Activated T-cell treated with anti-CD3 and anti-CD28 coated beads, Interleukin-2, amount 50 U/mL, for 72 hours (primary cell): ENCODE results near the gene TUBGCP2. TPM values are rescaled to one million over a fixed set of nuclear protein-coding genes. Genes with fewer than 3 reads are reported as not detected.

Experiments used
- ATAC-seq, 2 donors: fragments of 150-1000 bp; cut with Tn5 transposase; replicated peaks in 1 of 2; 2 replicates each; pipeline ENCODE4 v1.10.0; 2021; ENCODE audit warnings: moderate library complexity in 2 of 2, mild to moderate bottlenecking in 1 of 2
- DNase-seq, 2 donors: peaks; one replicate each; pipeline ENCODE4 v3.0.0; 2021 to 2022; ENCODE audit warnings: mixed read lengths in 1 of 2
- H3K27ac Mint-ChIP-seq: one replicate; pipeline ENCODE4 v1.8.0; 2022; ENCODE audit warnings: mild to moderate bottlenecking, moderate library complexity, mixed read lengths
- H3K27me3 Mint-ChIP-seq: one replicate; pipeline ENCODE4 v1.8.0; 2022; ENCODE audit warnings: low read depth, mixed read lengths
- H3K36me3 Mint-ChIP-seq, 2 donors: one replicate each; pipeline ENCODE4 v1.8.0; 2022; ENCODE audit warnings: mixed read lengths in 2 of 2, mild to moderate bottlenecking in 1 of 2; ENCODE audit not compliant: insufficient read depth in 2 of 2
- H3K4me1 Mint-ChIP-seq: one replicate; pipeline ENCODE4 v1.8.0; 2022; ENCODE audit warnings: low read depth, mixed read lengths
- H3K4me3 Mint-ChIP-seq, 2 donors: one replicate each; pipeline ENCODE4 v1.8.0; 2022; ENCODE audit warnings: mild to moderate bottlenecking in 2 of 2, mixed read lengths in 2 of 2, moderate library complexity in 2 of 2
- H3K9me3 Mint-ChIP-seq, 2 donors: one replicate each; pipeline ENCODE4 v1.8.0; 2022; ENCODE audit warnings: mixed read lengths in 2 of 2
- total RNA-seq, 2 donors: library from RNA; stranded (reverse); gene quantifications; one replicate each; pipeline ENCODE4 v1.2.3, GENCODE V29; 2022

The TUBGCP2 gene
- total RNA-seq, 2 donors from 2014 or later = 50.9 to 51.2 TPM

DNA sequence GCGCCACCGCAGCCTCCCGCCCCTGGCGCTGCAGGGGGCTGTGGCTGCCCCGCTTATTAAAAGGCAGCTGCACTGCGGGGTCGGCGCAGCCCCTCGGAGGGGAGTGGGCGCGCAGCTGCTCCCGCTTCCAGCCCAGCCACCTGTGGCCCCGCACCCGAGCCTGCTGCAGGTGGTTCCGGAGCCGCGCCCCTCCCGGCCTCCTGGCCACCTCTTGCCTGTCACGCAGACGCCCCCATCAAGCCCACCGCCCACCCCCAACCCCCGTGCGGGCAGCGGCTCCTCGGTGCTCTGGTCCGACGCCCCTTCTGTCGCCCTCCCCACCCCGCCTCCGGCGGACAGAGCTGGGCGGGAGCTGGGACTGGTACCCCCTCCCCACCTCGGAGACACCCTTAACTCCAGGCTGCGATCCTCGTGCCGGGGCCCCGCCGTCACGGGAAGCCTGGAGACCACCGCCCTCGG lies 27.5 kb upstream of the TUBGCP2 start:
- ATAC-seq = peak in 1 of 2 donors; percentile 6
- no peak overlapping the region for H3K4me3 Mint-ChIP-seq
- no peaks in the 10 kb centered on the region for H3K9me3 Mint-ChIP-seq
- no peaks in the 10 kb centered on the region for H3K36me3 Mint-ChIP-seq
- DNase-seq = no peak
- no peak overlapping the region for H3K27ac Mint-ChIP-seq
- peaks cover 35% of the 10 kb centered on the region for H3K27me3 Mint-ChIP-seq
- H3K4me1 Mint-ChIP-seq = peaks cover 7% of the 10 kb centered on the region

DNA sequence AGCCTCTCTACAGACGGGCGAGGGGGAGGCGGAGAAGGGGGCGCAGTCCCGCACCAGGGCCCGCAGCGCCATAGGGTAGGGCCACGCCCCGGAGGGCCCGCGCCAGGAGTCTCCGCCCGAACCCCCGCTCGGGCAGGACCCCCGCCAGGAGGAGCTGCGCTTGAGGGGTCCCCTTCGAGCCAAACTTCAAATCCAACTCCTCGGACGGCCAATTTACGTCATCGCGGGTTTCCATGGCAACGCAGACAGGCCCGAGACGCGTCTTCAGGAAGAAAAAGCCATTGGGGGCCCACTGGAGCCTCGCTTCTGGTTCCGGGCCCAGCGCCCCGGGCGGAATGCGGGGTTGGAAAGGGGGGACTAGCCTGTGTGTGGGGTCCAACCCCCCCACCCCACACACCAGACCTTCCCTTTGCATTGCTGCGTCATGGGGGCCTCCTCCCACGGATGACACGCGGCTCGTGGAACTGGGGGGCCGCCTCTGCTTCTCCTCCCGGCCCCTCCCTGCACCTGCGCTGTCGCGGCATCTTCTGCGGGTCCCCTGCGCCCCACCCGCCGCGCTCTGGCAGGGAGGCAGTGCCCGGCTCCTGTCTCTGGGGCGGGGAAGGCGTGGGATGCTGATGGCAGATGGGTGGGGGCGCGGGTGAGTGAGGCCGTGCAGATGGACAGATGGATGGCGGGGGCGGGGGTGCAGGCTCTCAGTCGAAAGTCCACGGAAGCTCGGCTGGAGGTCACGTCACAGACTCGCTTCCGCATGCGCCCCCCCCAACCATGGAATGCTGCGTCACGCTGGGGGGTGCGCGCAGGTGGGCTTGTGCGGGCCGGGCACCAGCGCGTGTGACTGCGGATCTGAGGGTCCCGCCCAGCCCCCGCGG lies 26.8 kb upstream of the TUBGCP2 start:
- Mint-ChIP-seq H3K9me3 (no peaks in the 10 kb centered on the region), H3K4me3 (peak overlapping the region; percentile 17 to 67), H3K4me1 (peaks cover 7% of the 10 kb centered on the region), H3K27ac (no peak overlapping the region), H3K36me3 (no peaks in the 10 kb centered on the region), H3K27me3 (peaks cover 40% of the 10 kb centered on the region)
- DNase-seq (peak; percentile 67 to 71), ATAC-seq (peak; percentile 47 to 60)

DNA sequence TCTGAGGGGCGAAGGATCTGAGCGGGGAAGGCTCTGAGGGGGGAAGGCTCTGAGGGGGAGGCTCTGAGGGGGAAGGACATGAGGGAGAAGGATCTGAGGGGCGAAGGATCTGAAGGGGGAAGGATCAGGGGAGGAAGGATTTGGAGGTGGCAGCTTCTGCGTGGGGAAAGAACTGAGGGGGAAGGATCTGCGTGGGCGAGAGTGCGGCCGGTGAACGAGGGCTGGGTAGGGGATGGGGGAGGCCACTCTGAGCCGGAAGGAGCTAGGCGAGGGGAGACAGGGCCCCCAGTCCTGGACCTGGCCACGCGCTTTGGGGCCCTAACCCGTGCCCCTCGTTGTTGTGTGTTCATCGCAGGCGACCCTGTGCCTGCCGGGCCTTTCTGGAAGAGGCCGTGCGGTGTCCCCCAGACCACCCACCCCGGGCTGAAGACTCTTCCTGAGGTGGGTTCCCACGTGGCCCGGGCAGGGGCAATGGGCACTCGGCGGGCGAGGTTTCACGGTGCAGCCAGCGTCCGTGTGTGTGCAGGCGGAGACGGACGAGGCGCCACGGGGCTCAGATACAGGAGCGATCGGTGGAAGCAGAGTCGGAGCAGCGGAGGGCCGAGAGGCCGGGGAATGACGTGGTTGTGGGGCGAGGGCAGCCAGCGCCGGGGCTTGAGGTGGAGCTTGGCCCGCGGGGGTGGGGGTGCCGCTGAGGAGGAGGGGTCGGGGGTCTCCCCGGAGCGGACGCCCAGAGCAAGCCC lies 26.0 kb upstream of the TUBGCP2 start:
- Mint-ChIP-seq H3K9me3 (no peaks in the 10 kb centered on the region), H3K4me3 (peak overlapping the region; percentile 70 to 82)

DNA sequence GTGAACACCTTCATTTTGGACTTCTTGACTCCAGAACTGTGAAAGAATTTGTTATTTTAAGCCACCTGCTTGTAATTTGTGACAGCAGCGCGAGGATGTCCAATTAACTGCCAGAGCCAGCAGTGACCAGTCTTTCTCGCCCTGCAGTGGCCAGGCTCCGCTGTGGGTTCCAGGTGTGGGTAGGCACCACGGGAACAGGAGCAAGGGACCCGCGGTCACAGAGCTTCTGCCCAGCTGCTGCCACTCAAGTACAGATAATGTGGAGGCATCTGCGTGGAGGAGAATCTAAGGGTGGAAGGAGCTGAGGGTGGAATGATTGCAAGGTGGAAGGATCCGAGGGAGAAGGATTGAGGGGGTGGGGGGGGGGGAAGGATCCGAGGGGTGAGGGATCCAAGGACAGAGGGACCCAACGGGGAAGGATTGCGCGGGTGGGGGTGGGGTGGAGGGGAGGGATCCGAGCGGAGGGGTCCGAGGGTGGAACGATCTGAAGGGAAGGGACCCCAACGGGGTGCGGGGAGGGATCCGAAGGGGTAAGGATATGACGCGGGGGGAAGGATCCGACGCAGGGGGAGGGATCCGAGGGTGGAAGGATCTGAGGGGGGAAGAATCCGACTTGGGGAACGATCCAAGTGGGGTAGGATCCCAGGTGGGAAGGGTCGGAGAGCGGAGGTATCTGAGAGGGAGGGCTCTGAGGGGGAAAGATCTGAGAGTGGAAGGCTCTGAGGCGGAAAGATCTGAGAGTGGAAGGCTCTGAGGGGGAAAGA lies 24.4 kb upstream of the TUBGCP2 start:
- DNase-seq (no peak), ATAC-seq (no peak)
- H3K27ac Mint-ChIP-seq = no peak overlapping the region
- no peak overlapping the region for H3K4me3 Mint-ChIP-seq
- H3K36me3 Mint-ChIP-seq = no peaks in the 10 kb centered on the region
- peaks cover 54% of the 10 kb centered on the region for H3K27me3 Mint-ChIP-seq
- H3K4me1 Mint-ChIP-seq = peaks cover 11% of the 10 kb centered on the region
- no peaks in the 10 kb centered on the region for H3K9me3 Mint-ChIP-seq

More for the DNA sequence above, 26.0 kb upstream of the TUBGCP2 start:
- peak; percentile 49 to 53 for ATAC-seq
- Mint-ChIP-seq H3K4me1 (peaks cover 11% of the 10 kb centered on the region), H3K27ac (no peak overlapping the region), H3K27me3 (peaks cover 45% of the 10 kb centered on the region), H3K36me3 (no peaks in the 10 kb centered on the region)
- DNase-seq = peak; percentile 30 to 36

DNA sequence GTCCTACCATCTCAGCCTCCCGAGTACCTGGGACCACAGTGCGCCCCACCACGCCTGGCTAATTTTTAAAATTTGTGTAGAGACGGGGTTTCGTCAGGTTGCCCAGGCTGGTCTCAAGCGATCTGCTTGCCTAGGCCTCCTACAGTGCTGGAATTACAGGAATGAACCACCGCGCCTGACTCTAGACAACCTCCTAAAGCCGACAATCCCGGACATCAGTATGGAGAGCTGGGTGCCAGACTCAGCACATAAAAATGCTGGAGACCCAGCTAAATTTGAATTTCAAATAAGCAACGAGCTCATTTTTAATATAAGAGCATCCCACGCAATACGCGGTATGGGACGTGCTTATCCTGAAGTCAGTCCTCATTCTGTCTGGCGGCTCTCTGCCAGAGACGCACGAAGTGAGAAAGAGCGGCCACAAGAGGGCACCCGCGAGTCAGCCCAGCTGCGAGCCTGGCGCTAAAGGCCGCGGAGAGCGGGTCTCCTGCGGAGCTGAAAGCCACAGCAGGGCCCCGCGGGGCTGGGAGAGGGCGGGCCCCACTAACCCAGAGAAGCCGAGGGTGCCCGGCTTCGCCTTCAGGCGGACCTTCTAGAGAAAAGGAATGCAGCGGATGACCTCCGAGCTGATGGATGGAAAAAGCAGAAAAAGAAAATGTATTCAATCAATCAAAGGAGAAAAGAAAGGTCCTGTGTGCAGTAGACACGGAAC lies 21.0 kb upstream of the TUBGCP2 start:
- DNase-seq (peak; percentile 89 to 90), ATAC-seq (peak; percentile 89 to 90)
- Mint-ChIP-seq H3K4me1 (peaks cover 6% of the 10 kb centered on the region), H3K27ac (no peak overlapping the region), H3K27me3 (peaks cover 63% of the 10 kb centered on the region), H3K9me3 (no peaks in the 10 kb centered on the region), H3K4me3 (peak overlapping the region; percentile 85 to 94), H3K36me3 (no peaks in the 10 kb centered on the region)

DNA sequence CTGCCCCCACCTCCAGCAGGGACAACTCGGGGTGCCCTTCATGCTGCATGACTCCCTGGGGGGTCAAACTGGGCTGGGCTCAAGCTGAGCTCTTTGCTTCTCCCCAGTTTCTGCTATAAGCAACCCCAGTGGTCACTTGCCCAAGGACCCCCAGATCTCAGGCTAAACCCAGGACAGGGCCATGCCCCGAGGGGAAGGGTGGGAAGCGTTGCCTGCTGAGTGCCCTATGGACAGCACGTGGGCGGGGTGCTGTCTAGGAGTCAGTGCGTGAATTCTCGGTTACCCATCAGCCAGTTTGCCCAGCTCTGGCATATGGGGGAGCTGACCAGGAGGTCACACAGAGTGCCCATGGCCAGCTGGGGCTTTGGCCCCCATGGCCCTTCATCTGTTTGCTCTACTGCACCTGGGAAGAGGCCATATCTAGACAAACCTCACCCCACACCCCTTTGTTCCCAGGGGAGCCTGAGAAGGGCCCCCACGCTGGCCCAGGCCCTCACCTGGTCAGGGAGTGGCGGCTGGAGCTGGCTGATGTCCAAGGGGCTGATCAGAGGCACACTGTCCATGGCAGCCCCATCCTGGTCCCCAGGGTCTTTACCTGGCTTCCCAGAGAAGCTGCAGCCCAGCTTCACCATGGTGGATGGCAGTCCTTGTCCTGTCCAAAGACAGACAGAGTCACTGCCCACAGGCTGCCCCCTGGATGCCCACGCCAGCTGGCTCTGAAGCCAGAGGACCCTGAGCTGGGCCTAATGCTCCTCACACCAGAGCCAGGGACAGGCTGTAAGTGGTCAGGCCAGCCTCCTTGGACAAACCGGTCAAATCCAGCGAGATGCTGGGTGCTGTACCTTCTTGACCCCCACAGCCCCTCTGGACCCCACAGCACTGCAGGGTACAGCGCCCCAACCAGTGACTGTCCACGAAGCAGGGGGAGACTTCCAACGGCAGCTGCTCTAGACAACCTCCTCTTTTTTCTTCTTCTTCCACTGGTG lies 20.0 kb upstream of the TUBGCP2 start:
- ATAC-seq = no peak
- peaks cover 57% of the 10 kb centered on the region for H3K27me3 Mint-ChIP-seq
- H3K4me3 Mint-ChIP-seq = no peak overlapping the region
- no peaks in the 10 kb centered on the region for H3K9me3 Mint-ChIP-seq
- H3K27ac Mint-ChIP-seq = no peak overlapping the region
- peaks cover 5% of the 10 kb centered on the region for H3K4me1 Mint-ChIP-seq
- no peaks in the 10 kb centered on the region for H3K36me3 Mint-ChIP-seq
- DNase-seq = no peak

DNA sequence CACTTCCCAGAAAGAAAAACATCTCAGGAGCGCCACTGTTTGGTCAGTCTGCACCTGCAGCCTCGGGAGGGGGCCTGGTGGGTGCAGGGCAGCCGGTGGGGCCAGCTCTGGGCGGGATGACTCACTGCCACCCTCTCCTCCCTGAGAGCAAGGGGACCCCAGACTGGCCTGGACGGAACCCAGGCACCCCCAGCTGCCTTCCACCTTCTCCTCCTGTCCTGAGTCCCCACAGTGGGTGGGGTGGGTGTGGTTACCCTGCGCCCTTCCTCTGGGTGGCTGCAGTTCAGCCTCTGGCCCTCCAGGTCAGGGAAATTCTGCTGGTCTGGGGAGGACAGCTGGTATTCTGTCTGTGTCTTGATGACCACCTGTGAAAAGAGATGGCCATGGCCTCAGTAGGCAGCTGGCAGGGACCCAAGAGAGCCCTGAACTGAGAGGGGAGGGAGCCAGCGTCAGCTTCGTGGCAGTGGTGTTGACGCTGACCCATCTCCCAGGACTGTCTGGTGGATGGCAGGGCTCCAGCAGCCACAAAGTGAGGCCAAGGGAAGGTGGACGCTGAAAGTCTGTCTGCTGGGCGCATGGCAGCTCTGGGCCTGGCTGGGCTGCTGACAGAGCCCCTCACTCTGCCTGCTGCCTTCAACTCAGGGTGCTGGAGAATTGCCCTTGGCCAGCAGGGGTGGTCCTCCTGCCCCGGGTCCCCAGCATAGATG lies 19.1 kb upstream of the TUBGCP2 start:
- no peak for DNase-seq
- H3K4me1 Mint-ChIP-seq = peaks cover 5% of the 10 kb centered on the region
- no peaks in the 10 kb centered on the region for H3K9me3 Mint-ChIP-seq
- H3K27me3 Mint-ChIP-seq = peaks cover 48% of the 10 kb centered on the region
- H3K36me3 Mint-ChIP-seq = no peaks in the 10 kb centered on the region
- no peak overlapping the region for H3K4me3 Mint-ChIP-seq
- ATAC-seq = no peak
- no peak overlapping the region for H3K27ac Mint-ChIP-seq

DNA sequence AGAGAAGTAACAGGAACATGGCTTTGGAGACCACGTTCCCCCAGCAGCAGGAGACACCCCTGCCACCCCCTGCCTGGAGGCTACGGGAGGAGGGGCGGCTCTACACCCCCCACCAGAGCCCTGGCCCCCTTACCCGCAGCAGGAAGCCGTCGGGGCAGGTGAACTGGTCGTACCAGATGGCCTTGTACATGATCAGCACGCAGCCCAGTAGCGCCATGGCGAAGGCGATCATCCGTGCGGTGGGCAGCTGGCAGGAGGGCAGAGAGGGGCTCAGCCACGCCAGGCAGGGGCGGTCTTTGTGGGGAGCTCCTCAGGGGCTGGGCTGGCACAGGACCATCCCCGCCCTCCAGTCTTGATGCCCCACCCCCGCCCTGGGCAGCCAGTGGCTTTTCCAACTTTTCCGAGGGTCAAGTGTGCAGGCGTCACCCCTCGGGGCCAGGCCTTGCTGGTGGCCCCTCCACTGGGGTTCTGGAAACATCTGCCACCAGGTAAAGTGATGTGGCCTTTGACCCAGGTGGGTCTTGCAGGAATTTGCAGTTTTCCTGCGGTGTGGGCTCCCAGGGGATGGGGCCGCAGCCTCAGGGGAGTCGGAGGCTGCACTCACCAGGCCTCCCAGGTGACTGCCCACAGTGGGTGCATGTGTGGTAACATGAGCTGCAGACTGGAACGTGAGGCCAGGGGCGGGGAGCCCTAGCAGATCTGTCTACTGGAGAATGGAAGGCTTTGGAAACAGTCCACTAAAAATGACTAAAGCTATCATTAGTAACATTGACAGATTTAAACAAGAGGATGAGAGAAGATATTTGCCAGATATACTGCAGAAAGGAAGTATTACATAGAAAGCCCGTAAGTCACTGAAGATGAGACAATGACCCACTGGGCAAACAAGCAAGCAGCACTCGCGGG lies 18.3 kb upstream of the TUBGCP2 start:
- peaks cover 40% of the 10 kb centered on the region for H3K27me3 Mint-ChIP-seq
- ATAC-seq (no peak), DNase-seq (no peak)
- no peak overlapping the region for H3K4me3 Mint-ChIP-seq
- H3K4me1 Mint-ChIP-seq = peaks cover 5% of the 10 kb centered on the region
- no peaks in the 10 kb centered on the region for H3K36me3 Mint-ChIP-seq
- no peak overlapping the region for H3K27ac Mint-ChIP-seq
- H3K9me3 Mint-ChIP-seq = no peaks in the 10 kb centered on the region

DNA sequence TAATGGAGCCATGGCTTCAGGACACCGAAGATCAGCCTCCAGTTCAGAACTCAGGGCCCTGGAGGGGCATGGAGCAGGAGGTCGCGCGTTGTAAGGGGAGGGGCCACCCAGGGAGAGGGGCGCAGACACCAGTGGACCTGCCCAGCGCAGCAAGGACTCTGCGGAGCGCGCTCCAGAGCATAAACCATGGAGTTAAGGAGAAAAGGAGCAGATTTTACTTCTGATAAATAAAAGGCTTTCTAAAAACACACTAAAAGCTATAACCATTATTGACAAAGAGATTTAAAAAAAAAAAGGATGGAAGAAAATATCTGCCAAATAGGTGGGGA lies 17.5 kb upstream of the TUBGCP2 start:
- peaks cover 5% of the 10 kb centered on the region for H3K4me1 Mint-ChIP-seq
- H3K27me3 Mint-ChIP-seq = peaks cover 32% of the 10 kb centered on the region
- peak overlapping the region; percentile 47 to 55 for H3K4me3 Mint-ChIP-seq
- H3K9me3 Mint-ChIP-seq = no peaks in the 10 kb centered on the region
- H3K27ac Mint-ChIP-seq = no peak overlapping the region
- DNase-seq (no peak), ATAC-seq (no peak)
- no peaks in the 10 kb centered on the region for H3K36me3 Mint-ChIP-seq

DNA sequence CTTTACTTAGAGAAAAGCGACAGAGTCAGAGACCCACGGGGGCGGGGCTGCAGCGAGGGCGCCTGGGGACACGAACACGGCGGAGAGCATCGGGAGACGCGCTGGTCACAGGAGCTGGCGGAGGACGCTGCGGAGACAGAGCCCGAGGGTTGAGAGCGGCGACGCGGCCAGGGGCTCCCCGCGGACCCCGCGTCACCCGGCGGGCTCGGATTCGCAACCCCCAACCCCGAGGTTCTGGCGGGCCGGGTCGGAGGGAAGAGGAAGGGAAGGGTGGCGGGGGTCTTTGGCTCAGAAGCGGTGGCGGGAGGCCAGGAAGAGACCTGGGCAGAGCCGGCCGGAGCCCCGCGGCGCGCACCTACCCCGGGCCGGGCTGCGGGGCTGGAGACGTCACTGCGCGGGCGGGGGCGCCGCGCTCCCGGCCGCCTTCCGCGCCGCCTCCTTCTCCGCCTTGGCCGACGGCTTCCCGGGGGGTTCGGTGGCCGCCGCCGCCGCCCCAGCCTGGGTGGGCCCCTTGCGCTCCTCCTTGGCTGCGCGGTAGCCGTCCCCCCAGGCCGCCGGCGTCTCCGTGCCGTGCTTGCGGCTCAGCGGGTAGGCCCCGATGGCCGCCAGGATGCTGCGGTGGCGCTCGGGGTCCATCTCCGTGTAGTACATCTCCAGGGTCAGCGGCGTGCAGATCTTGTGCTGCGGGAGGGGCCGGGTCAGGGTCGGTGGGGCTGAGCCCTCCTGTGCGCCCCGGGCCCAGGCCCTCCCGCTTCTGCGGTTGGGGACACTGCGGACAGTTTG lies 17.0 kb upstream of the TUBGCP2 start:
- peaks cover 5% of the 10 kb centered on the region for H3K4me1 Mint-ChIP-seq
- H3K36me3 Mint-ChIP-seq = no peaks in the 10 kb centered on the region
- DNase-seq (peak in 1 of 2 donors; percentile 28), ATAC-seq (peak in 1 of 2 donors; percentile 30)
- peaks cover 26% of the 10 kb centered on the region for H3K27me3 Mint-ChIP-seq
- no peak overlapping the region for H3K27ac Mint-ChIP-seq
- H3K4me3 Mint-ChIP-seq = peak overlapping the region; percentile 78 to 79
- no peaks in the 10 kb centered on the region for H3K9me3 Mint-ChIP-seq
